GM19035 (cell line): ENCODE results near the gene MT1HL1.
"Not testable (repeated sequence)": the region's sequence is repeated elsewhere in the genome, so short reads cannot be mapped to it uniquely, and the experiment has no call there.

Source experiments
- ATAC-seq: cut with Tn5 transposase; IDR thresholded peaks from one replicate; pipeline ENCODE4 v1.9.1; 2021; ENCODE audit not compliant: unreplicated experiment

Gene MT1HL1

DNA sequence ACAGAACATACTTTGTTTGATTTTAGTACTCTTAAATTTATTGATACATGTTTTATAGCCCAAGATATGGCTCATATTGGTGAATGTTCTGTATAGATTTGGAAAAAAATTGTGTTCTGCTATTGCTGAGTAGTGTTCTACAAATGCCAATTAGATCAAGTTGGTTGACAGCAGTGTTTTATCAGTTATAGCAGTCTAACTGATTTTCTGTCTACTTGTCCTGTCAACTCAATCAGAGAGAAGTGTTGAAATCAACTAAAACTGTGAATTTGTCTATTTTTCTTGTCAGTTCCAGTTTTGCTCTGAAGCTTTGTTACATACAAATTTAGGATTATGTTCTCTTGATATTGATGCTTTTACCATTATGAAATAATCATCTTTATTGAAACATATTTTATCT is 14.7 kb upstream of the MT1HL1 start:
- no peak for ATAC-seq

DNA sequence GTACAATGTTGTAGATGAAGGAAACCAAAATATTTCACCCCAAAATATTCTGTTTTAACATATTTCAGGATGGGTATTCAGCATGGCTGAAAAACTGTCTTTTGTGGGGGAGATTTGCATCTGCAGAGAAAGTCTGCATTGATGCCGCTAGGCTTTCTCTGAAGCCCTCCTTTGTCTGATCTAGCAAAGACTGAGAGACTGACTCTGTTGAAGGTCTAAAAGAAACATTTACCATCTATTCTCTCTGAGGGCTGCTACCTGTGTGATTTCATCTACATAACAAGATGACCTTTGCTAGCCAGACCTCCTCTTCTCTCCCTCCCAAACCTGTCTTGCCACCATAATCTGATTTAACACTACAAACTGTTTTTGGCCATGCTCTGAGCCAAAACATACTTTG is 12.4 kb upstream of the MT1HL1 start:
- no peak for ATAC-seq

DNA sequence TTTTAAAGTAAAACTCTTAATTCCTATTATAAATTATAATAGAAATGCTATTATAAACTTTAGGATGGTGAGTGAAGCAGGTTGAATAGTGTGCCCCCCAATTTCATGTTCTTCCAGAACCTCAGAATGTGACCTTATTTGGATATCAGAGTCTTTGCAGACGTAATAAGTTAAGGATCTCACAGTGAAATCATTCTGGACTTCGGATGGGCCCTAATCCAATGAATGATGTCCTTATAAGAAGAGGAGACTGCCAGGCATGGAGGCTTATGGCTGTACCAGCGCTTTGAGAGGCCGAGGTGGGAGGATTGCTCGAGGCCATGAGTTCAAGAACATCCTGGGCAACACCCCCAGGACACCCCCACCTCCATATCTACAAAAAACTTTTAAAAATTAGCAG is 9.4 kb upstream of the MT1HL1 start:
- ATAC-seq = no peak

DNA sequence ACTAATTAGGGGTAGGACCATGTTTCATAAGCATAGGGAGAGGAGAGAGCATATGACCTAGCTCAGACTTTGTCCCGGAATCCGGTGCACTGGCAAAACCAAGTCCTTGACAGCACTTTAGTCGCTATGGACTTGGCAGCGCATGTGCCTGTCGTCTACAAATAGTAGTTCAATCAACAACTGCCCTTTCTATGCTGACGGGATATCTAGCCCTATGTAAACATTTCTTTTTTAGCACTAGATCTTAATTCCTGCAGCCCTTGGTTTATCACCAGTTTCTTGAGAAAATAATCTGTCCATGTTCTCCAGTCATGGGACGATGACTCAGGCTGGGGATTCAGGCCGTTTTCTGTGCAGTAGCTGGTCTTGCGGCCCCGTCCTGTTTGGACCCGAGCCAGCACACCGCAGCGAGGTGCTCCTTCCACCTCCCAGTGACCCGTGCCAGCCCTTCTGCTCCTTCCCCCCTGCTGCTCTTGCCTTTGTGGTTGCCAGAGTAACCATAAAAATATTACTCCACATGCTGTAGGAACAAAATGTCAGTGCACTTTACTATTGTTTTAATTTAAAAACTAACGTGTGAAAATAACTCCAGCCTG is 8.6 kb upstream of the MT1HL1 start:
- no peak for ATAC-seq

DNA sequence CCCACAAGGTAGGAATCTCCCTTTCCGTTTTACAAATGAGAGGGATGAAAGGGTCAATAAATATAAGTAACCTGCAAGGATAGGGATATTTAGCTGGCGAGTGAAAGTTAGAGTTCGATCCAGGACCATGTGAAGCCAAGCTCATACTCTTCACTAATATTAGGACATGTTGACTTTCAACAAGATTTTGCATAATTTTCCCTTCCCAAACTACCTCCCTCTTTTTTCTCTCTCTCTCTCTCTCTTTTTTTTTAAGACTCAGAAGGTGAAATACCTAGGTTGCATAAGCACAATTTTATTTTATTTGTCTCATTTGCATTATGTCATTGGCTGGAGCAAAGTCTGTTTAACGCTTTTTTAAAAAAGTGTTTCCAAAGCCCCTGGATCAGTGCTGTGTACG is 8.1 kb upstream of the MT1HL1 start:
- ATAC-seq = no peak

DNA sequence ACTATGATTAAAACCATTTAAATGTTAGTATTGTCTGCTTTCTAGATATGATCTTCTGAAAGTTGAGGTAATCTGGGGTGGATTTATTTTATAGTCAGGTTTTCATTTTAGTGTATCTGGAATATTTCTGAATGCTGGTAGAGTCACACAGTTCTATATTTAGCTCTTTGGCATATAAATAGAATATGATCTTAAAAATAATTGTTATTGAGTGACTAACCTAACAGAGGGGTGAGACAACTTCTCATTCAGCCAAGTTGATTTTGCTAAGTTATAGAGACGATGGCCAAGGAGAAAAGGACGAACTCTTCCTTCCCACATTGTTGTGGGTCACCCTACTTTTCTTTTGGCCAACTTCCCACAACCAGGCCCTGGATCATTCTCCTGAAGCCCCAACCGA is 7.2 kb upstream of the MT1HL1 start:
- no peak for ATAC-seq

DNA sequence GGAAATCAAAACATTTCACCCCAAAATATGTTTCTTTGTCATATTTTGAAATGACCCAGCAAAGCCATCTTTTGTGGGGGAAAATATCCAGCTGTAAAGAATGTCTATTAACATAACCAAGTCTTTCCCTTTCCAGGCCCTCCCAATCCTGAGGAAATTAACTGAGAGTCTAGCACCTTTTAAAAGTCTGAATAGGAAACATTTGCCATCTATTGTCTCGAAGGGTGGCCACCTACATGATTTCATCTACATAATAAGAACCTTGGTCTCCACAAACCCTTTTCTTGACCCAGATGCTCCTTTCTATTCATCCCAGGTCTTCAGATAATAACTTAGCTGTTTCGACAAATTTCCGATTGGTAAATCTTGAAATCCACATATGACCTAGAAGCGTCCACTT is 5.4 kb upstream of the MT1HL1 start:
- no peak for ATAC-seq

DNA sequence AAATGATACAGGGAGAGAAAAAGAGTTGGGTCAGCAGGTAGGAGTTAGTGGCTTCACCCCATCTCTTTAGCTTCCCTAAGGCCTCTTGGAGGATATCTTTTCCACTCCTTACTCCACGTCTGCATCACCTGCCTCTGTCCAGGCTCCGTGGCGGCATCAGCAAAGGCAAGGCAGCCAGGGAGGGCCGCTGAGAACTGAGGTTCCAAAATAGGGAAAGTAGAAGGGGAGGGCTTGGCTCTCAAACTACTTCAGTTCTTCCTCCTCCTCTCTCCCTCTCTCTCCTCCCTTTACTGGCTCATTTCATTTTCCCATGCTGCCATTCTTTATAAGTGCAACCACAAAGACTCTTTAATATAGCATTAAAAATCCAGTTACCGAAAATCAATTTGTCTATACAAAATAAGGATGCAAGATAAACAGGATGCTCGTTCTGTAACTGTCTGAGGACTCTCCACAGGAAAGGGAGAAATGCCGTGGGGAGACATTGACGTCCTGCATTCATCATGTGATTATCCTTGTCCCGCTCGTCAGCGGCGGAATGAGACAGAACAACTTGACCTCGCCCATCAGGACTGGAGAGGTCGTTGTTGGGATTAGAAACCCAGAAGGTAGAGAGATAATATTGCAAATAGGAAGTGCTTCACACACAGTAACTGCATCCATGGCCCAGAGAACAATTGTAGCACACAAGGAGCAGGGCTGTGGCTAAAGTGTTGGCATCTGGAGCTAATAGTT is 3.1 kb upstream of the MT1HL1 start:
- ATAC-seq = no peak

DNA sequence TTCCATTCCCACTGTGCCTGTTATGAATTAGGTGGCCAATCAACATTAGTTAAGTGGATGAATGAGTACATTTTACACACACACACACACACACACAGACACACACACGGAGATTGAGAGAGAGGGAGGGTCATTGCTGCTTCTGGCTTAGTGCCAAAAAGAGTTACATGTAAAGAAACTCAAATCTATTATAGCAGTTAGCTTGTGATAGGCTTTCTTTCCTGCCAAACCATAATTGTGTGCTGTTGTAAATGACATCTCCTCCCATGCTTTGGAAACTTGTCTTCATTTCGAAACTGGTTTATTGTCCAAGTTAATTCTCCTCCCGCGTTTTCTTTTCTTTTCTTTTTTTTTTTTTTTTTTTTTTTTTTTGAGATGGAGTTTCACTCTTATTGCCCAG is 1.4 kb upstream of the MT1HL1 start:
- ATAC-seq = no peak

DNA sequence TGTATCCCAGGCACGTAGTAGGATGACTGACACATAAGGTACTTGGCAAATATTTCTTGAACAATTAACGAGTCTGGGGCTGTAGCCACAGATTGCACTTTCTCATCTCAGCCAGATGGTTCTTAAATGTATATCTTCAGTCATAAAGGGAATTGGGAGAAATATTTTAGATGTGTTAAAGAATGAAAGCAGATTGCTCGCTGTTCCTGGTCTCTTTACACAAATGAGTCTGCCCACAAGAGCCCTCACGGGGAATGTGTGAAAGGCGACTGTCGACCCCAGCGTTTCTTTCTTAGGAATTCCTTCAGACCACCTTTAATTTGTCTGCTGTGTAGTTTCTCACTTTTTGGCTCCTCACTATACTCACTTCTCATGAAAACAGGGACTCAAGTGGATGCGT is 725 bp downstream of the MT1HL1 start:
- ATAC-seq = no peak

DNA sequence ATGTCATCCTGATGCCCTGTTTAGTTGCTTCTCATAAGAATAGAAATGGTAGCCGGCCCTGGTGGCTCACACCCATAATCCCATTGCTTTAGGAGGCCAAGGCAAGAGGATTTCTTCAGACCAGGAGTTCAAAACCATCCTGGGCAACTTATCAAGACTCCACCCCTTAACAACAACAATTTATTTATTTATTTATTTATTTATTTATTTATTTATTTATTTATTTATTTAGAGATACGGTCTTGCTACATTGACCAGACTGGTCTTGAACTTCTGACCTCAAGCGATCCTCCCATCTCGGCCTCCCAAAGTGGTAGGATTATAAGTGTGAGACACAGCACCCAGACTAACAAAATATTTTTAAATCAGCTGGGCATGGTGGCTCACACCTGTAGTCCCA is 4.0 kb downstream of the MT1HL1 start:
- ATAC-seq = no peak

DNA sequence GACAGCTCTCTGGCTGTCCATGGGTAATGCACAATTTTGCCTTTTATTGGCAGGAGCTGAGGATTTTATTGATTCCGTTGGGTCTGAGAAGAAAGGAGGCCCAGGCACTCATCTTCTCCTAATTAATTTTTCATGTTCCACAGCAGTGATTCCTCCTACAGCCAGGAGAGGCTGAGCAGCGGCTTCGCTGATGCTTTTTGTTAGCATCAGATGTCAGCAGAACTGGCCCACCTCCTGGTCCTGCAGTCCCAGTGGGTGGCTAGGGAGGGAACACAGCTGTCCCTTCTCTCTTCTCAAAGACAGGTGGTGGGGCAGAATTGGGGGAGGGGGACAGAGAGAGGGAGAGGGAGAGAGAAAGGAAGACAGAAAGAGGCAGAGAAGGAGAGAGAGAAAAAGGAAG is 5.7 kb downstream of the MT1HL1 start:
- ATAC-seq = no peak

DNA sequence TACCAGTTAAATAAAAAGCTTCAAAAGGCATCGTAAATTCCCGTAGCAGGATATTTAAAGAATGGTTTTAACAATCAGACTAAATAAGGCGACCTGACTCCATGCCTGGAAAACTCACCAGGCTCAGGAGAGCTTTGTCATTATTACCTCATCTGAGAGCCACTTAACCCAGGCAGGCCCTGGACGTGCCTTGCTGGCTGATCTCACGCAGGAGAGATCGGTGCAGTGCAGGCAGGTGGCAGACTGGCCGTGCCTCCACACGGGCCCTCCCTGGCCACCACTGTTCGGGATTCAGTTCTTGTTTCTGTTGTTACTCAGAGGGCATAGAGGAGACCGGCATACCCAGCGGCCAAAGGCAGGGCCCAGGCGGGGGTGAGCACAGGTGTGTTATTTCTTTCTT is 6.4 kb downstream of the MT1HL1 start:
- ATAC-seq = no peak

DNA sequence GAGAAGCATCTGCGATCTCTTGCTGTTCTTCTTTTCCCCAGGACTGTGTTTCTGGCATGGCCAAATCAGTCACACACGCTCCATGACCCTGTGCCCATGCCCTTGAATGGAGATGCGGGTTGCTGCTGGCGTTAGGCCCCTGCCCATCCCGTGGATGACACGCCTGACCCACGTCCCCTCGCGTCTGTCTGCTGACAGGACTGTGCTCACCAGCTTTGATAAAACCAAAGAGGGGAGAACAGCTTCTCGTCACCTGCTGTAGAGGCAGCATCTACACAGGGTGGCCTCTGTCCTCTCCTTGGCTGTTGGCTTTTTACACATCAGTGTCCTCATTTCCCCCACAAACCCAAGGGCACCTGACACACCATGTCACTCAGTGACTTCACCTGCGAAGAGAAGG is 6.9 kb downstream of the MT1HL1 start:
- no peak for ATAC-seq

DNA sequence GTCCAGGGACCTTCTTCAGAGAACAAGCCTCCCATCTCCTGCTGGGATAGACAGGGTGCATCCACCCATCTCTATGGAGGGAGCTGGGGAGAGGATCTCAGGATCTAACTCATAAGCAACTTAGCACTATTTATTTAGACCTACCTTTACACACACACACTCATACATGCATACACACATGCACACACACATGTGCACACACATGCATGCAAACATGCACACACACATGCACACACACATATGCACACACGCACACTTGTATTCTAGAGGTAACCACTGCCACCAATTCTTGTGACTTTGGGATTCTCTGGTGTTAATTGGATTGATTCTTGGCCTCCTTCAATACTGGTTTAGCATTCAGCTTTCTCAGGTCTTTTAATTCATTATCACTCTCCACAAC is 9.8 kb downstream of the MT1HL1 start:
- ATAC-seq = no peak

DNA sequence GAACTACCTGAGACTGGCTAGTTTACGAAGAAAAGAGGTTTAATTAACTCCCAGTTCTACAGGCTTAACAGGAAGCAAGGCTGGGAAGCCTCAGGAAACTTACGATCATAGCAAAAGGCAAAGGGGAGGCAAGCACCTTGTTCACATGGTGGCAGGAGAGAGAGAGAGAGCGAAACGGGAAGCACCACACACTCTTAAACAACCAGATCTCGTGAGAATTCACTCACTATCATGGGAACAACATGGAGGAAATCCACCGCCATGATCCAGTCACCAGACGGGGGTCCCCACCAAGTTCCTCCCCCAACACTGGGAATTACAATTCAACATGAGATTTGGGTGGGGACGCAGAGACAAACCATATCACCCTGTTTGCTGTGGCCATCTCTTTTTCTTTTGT is 11.8 kb downstream of the MT1HL1 start:
- ATAC-seq = no peak

DNA sequence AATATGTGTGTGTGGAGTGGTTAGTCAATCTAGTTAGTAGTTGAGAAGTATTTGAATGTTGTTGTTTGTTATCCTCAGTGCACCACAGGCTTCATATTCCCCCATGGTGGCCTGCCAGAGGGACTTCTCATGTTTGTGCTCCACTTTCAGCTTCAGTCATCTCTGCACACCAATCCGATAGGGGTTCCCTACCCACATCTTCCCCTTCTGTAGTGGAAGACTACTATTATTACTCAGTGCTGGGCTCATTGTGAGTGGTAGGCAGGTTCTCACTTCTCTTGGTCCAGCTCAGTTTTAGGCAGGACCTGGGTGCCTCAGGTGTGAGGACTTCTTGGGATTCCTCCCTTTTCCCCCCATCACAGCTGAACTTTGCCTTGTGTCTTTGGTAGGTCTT is 14.2 kb downstream of the MT1HL1 start:
- ATAC-seq = no peak

DNA sequence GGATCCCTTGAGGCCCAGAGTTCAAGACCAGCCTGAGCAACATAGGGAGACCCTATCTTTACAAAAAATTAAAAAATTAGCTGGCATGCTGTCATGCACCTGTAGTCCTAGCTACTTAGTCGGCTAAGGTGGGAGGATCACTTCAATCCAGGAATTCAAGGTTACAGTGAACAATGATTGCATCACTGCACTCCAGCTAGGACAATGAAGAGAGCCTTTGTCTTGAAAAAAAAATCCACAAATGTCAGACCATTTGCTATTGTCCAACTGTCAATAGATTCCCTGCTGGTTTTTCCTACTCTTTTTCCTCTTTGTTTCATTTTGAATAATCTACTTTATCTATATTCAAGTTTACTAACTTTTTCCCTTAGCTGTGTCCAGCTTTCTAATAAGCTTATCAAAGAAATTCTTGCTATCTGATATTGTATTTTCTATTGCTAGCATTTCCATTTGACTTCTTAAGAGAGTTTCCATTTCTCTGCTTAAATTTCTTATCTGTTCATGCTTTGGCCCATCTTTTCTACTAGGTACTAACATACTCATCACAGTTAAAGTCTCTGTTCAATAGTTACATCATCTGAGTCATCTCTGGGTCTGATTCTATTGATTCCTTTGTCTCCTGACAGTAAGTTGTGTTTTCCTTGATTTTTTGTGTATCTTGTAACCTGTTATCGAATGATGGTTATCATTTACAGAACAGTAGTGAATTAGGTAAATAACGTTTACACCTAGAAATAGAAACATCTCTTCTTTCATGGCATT is 14.8 kb downstream of the MT1HL1 start:
- no peak for ATAC-seq

DNA sequence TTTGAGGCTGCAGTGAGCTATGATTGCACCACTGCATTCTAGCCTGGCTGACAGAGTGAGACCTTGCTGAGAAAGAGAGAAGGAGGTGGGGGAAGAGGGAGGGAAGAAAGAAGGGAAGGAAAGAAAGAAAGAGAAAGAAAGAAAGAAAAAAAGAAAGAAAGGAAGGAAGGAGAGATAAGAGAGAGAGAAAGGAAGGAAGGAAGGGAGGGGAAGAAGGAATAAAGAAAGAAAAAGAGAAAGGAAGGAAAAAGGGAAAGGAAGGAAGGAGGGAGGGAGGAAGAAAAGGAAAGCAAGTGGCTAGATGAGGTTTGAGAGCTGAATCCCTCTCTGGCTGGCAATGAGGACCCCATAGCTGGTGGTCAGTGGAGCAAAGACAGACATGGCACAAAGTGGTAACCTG is 20.4 kb downstream of the MT1HL1 start:
- no peak for ATAC-seq

DNA sequence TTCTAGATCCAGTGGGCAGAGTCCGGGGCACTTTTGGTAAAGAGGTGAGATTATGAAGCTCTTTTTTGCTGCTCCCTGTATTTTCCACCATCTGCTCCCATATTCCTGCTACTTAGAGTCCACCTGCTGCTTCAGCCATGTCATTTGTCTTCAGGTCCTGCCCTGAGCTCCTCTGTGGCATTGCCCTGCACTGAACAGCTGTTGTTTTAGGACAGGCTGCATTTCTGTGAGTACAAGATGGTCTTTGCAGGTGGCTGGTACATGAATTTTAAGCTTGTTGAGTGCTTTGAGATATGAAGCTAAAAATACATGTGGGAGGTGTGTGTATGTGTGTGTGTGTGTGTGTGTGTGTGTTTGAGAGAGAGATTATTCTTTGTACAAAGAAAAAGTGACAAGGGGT is 21.9 kb downstream of the MT1HL1 start:
- no peak for ATAC-seq

DNA sequence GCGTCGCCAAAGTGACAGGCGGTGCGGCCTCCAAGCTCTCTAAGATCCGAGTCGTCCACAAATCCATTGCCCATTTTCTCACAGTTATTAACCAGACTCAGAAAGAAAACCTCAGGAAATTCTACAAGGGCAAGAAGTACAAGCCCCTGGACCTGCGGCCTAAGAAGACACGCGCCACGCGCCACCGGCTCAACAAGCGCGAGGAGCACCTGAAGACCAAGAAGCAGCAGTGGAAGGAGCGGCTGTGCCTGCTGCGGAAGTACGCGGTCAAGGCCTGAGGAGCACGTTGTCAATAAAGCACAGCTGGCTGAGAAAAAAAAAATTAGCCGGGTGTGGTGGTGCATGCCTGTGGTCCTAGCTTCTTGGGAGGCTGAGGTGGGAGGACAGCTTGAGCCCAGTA is 22.8 kb downstream of the MT1HL1 start:
- not testable (repeated sequence) for ATAC-seq

DNA sequence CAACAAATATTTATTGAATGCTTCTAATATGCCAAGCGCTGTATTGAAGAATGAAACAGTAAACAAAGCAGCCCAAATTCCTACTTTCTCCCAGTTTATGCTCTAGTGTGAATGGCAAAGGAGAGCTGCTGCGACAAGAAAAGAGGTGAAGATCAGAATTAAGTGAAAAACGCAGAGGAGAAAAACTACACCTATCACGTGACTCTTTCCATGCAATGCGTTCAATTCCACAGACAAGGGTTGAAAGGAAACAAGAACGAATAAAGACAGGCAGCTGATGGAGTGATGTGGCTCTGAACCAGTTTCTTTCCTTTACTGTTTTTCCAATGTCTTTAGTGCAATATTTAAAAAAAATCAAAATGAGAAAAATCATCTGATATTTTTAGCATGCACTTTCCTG is 23.6 kb downstream of the MT1HL1 start:
- no peak for ATAC-seq
